SK-N-SH treated with all-trans-retinoic acid at 6 μM for 48 hours (cell line): Measurements from ENCODE around the gene TMEM203.

Source experiments
- CSRNP3 ChIP-seq: fragments of 250-450 bp; sonication (Bioruptor Pico); IDR thresholded peaks from 2 replicates; pipeline ENCODE4 v1.5.1; 2021; ENCODE audit warnings: mild to moderate bottlenecking, moderate library complexity
- ISL1 ChIP-seq: fragments of 250-450 bp; sonication (Bioruptor Pico); IDR thresholded peaks from 2 replicates; pipeline ENCODE4 v2.1.2; 2022; ENCODE audit warnings: mild to moderate bottlenecking, moderate library complexity
- TF ChIP-seq, protein P1 (sequence below): fragments of 250-450 bp; sonication (Bioruptor Pico); IDR thresholded peaks from 2 replicates; pipeline ENCODE4 v1.5.0; 2020; ENCODE audit warnings: mild to moderate bottlenecking, moderate library complexity

DNA sequence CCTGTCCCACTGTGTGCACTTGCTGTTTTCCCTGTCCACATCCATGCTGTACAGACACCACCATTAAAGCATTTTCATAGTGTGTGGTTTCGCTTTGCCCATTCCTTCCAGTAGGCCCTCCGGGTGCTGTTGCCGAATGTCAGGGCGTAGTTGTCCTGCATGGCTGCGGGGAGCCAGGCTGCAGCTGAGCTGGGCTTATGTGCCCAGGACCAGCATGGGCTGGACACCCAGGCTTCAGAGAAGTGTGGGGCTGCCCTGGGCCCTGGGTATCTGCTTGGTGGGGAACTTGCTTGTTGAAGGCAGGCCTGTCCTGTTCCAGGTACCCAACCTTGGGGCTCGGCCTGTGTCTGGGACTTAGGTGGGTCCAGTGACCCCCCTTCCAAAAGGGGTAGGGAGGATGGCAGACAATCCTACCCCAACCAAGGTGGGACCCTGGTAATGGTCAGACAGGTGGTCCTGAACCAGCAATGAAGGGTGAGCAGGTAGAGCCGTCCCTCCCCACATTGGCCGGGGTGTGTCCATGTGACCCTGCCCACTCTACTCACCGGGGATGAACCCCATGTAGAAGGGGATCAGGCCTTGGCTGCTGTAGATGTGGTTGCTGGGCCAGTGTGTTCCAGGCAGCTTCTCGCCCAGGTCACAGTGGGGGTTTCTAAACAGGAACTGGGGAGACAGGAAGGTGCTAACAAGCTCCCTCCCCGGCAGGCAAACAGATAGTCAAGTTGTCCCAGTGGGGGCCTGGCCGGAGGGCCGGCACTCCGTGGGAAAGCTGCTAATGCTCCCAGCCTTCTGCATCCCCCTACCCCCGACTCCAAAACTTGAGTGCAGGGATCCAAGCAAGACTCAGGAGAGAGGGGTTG, 38.4 kb upstream of the TMEM203 start:
- TF ChIP-seq, protein P1, sequence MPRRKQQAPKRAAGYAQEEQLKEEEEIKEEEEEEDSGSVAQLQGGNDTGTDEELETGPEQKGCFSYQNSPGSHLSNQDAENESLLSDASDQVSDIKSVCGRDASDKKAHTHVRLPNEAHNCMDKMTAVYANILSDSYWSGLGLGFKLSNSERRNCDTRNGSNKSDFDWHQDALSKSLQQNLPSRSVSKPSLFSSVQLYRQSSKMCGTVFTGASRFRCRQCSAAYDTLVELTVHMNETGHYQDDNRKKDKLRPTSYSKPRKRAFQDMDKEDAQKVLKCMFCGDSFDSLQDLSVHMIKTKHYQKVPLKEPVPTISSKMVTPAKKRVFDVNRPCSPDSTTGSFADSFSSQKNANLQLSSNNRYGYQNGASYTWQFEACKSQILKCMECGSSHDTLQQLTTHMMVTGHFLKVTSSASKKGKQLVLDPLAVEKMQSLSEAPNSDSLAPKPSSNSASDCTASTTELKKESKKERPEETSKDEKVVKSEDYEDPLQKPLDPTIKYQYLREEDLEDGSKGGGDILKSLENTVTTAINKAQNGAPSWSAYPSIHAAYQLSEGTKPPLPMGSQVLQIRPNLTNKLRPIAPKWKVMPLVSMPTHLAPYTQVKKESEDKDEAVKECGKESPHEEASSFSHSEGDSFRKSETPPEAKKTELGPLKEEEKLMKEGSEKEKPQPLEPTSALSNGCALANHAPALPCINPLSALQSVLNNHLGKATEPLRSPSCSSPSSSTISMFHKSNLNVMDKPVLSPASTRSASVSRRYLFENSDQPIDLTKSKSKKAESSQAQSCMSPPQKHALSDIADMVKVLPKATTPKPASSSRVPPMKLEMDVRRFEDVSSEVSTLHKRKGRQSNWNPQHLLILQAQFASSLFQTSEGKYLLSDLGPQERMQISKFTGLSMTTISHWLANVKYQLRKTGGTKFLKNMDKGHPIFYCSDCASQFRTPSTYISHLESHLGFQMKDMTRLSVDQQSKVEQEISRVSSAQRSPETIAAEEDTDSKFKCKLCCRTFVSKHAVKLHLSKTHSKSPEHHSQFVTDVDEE (CRISPR knock-in tag): no peak
- TF ChIP-seq CSRNP3 (no peak), ISL1 (CRISPR knock-in tag) (no peak)
